GM04503 (cell line): ENCODE results near the gene STK36.
A peak's percentile ranks its signal among the peaks of the same experiment; 100 is the strongest.

ENCODE experiments used
- DNase-seq: peaks from one replicate; pipeline ENCODE4 v3.0.0-alpha.2; 2012; ENCODE audit warnings: low read depth

STK36 gene

DNA sequence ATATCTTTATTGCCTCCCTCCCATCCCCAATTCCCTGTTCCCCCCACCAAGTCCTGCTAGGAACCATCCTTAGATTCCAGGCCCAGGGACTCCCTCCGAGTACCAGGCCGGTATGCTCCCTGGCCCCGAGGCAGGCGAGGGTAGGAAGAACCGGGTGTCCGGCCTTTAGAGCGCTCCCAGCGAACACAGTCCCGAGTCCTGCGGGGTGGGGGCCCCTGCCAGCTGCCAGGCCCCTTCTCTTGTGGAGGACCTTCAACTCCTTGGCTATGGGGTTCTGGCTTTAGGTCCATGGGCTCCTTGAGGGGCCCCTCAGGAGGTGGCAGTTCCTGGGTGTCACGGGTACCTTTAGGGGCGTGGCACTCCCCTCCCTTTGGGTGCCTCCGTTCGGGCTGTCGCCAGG is 8.0 kb upstream of the STK36 start:
- no peak for DNase-seq

DNA sequence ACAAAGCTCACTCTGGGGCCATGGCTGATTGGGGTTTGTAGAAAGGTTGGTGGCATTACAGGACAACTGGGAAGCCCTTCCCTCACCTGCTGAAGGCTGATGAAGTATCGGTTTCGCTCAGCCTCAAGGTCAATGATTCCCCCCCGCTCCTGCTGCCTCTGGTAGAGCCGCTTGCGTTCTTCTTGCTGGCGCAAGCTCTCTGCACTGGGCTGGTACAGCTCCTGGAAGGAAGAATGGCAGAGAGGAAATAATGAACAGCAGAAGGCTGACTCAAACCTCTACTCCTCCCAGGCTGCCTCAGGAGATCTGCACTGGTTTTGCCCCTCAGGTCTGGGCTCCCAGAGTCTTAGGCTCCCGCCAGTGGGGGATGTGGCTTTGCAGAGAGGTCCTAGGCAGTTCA is 7.2 kb upstream of the STK36 start:
- no peak for DNase-seq

DNA sequence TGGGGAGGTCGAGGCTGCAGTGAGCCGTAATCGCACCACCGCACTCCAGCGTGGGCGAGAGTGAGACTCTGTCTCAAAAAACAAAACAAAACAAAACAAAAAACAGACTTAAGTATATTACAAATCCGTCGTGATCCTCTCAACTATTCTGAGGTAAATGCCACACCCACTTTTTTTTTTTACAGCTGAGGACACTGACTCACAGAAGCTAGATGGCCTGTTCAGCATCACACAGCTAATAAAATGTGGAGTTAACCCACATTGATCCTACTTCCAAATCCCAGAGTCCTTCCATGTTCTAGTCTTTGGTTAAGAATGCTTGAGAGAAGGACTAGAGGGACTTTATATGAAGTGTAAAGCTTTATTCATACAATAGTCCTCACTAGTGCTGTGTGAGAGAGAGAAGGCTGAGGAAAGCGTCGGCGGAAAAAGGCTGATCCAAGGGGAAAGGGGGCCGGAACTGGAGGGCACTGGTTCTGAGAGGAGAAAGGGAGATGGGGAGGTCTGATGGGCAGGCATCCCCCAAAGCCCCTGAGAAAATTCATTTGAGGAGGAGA is 711 bp upstream of the STK36 start:
- DNase-seq, result no peak

DNA sequence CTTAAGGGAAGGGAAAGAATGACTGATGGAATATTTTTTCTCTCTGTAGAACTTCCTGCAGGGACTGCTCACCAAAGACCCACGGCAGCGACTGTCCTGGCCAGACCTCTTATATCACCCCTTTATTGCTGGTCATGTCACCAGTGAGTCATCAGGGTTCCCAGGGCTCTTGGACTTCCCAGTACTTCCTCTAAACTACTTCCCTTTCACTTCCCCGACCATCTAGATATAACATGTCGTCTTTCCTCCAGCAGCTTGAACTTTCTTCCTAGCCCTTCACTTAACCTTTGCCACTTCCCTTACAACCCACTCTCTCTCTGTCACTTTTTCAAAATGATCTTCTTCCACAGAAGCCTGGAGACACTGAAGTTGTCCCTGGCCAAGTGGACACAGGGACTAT is 7.2 kb downstream of the STK36 start:
- DNase-seq, result no peak

DNA sequence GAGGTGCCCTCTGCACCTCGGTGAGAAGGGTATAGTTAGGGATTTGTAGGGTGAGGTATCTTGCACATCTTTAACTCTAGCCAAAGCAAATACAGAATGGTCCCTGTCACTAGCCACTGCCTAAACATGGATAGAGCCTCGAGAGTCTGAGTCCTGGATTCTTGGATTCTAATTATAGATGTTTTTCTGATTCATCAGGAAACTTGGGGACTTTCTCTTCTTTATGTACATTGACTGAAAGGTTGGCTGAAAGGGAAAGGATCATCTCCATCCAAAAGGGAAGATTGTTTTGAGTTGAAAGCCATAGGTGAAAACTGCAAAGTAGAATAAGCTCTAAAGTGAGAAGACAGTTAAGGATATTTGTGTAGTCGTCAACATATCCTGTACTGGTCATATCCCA is 8.2 kb downstream of the STK36 start:
- no peak for DNase-seq

DNA sequence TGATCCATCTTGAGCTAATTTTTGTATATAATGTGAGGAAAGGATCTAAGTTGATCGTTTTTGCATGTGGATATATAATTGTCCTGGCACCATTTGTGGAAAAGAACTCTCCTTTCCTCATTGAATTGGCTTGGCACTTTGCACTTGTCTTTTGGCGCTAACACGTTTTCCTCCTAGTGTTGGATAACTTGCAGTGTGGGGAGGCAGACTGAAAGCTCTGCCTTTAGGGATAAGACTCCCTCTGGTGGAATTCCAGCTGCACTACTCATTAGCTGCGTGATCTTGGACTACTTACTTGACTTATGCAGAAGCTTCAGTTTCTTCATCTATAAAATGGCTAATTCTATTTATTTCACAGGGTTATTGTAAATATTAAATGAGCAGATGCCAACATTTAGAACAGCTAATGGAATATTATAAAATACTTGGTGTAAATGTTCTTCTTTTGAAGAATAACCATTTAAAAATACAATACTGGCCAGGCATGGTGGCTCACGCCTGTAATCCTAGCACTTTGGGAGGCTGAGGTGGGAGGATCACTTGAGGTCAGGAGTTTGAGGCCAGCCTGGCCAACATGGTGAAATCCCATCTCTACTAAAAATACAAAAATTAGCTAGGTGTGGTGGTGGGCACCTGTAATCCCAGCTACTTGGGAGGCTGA is 15.6 kb downstream of the STK36 start:
- peak; percentile 47 for DNase-seq

DNA sequence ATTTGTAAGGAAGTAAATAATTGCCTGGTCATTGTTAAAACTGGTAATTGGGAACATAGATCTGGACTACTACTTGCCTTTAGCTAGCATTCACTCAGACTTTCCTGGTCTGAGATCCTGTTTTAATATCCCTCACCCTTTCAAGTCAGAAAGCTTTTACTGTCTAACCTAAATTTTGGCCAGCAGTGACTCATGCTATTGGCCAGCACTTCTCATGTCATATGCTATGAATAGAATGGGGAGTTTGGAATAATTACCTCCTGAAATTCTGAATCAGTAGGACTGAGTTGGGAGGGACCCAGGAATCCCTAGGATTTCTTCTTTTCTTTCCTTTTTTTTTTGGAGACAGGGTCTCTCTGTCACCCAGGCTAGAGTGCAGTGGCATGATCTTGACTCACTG is 19.3 kb downstream of the STK36 start:
- DNase-seq, result peak; percentile 42

DNA sequence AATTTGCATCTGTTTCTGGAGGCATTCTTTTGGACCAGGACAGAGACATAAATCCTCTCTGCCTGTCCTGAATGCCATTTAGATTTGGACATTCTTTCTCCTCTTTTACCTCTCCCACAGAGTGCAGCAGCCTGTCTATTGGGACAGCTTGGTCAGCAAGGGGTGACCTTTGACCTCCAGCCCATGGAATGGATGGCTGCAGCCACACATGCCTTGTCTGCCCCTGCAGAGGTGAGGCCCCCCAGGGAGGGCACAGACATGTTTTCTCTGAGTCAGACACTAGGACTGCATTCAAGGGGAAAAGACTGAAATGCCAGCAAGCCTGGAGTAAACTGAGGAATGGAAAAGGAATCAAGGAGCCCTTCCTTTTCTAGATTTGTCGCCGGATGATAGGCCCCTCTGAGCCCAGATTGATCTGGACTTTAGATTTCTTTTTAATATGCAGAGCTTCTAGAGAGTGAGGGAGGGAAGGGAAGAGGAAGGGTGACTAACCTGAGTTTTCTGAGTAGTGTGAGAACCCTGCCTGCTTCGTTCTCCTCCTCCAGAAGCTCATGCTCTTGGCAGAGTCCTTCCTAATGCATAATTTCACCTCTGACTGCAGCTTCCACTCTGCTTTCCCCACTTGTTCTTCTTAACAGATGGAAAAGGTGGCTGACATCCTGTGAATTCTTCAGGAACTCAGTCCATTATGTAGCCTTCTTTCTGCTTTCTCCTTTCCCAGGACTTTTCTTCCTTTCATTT is 22.7 kb downstream of the STK36 start:
- DNase-seq, result no peak

DNA sequence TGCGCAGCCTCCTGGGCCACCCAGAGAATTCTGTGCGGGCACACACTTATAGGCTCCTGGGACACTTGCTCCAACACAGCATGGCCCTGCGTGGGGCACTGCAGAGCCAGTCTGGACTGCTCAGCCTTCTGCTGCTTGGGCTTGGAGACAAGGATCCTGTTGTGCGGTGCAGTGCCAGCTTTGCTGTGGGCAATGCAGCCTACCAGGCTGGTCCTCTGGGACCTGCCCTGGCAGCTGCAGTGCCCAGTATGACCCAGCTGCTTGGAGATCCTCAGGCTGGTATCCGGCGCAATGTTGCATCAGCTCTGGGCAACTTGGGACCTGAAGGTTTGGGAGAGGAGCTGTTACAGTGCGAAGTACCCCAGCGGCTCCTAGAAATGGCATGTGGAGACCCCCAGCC is 27.0 kb downstream of the STK36 start:
- no peak for DNase-seq

DNA sequence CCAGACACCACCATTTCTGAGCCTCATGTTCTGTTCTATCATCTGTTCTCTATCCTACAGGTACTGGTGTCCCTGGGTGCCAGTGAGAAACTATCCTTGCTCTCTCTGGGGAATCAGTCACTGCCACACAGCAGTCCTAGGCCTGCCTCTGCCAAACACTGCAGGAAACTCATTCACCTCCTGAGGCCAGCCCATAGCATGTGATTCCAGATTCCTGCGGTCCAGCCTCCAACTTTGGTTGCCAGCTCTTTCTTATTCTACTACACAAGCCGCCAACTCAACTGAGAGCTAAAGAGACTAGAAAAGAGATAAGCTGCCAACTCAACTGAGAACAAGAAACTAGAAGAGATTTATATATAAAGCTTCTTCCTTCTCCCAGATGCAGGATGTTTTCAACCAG is 29.9 kb downstream of the STK36 start:
- DNase-seq, result no peak

DNA sequence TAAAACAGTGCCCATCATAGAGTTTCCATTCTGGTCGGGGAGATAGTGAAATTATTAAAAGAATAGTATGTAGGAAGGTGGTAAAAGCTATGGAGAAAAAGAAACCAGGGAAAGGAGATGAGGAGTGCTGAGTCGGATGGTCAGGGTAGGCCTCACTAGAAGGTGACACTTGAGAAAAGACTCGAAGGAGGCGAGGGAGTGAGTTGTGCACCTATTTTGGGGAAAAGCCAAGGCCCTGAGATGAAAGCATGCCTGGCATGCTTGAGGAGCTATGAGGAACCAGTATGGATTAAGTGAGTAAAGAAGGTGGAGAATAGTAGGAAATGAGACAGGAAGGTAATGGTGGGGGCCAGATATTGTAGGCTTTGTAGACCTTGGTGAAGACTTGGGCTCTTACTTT is 31.5 kb downstream of the STK36 start:
- DNase-seq, result no peak

DNA sequence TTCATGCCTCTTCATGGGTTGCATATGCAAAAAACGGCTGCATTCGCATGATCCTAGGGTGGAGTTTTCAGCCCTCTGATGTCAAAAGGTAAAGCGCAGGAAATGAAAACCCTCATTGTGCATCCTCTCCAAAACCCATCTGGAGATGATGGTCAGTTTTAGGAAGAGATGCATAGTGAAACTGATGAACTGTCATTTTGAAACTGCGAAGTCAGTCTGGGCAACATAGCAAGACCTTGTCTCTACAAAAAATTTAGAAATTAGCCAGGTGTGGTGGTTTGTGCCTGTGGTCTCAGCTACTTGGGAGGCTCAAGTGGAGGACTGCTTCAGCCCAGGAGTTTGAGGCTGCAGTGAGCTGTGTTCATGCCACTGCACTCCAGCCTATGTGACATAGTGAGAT is 36.2 kb downstream of the STK36 start:
- no peak for DNase-seq

DNA sequence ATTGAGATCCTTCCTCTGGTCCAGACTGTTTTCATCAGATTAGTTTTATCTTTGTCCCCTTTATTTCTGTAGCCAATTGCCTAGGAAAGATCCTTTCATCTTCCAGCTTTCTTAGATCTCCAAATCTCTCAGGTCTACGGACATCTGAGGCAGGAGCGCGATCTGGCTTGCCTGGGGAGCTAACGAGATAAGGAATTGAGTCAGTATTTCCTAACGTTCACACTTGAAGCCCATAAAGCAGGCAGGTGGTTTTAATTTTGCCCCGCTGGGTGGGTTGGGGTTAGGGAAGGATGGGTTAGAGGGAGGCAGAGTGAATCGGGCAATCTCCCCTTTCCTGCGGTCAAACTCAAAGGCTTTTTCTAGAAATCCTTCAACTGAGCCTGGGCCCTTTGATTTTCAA is 38.0 kb downstream of the STK36 start:
- no peak for DNase-seq

DNA sequence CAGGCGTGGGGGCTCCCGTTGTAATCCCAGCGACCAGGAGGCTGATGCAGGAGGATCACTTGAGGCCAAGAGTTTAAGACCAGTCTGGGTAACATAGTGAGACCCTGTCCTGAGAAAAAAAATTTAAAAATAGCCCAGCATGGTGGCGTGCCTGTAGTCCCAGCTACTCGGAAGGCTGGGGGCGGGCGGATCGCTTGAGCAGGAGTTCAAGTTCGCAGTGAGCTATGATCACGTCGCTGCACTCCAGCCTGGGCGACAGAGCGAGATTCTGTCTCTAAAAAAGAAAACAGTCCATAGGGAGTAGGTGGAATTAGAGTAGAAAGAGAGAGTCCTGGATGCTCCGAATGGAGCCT is 38.4 kb downstream of the STK36 start:
- DNase-seq, result no peak

DNA sequence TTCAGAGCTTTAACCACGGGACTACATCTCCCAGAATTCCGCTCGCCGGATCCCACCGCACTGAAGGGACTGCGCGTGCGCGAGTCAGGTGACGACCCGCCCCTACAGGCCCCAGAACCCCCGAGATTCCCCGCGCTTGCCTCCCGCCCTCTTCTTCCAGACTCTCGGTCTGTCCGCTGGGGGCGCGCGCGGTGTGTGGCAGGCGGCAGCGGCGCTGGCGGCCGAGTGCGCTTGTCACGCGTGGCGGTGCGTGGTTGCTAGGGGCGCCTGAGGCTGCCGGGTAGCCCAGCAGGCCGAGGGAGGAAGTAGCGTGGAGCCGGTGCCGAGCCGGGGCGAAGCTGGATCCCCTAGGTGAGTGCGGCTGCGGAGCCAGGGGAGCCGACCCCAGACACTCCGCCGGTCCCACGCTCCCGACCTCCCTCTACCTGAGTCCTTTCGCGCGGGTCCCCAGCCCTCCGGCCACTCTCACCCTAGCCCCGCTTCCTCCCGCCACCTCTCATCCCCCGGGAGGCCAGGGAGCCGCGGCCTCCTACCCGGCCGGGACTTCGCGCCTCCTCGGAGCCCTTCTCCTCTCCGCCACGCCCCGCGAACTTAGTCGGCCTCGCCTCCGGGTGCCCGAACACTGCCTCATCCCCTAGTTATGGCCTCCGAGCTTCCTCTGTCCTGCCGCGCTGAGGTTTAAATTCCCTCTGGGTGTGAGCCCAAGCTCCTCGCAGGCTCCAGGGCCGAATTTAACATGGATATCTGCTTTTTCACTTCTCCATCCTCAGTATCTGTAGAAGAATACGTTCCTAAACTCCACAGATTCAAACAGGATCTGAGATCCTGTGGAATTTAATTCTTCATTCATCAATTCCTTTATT is 39.0 kb downstream of the STK36 start, which contains the start of gene TTLL4:
TSS of gene TTLL4 (plus strand) at position 149 of the 863 bp plus-strand sequence. CDS start 26,842 bp downstream, outside the sequence.
- no peak for DNase-seq

DNA sequence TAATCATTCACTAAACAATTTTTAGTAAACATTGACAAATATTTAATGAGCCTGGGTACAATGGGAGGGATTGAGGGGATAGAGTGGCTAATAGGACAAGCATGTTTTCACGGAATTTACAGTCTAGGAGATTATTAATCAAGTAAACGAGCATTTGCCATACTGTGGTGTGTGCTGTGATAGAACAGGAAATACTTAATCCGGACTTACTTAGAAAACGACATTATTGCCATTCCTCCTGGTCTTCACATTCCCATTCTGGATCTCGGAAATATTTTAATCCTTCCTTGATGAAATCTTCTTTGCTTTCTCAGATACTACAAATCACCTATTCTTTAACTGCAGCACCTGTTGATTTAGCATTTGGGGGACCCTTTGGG is 39.7 kb downstream of the STK36 start:
- DNase-seq, result no peak

DNA sequence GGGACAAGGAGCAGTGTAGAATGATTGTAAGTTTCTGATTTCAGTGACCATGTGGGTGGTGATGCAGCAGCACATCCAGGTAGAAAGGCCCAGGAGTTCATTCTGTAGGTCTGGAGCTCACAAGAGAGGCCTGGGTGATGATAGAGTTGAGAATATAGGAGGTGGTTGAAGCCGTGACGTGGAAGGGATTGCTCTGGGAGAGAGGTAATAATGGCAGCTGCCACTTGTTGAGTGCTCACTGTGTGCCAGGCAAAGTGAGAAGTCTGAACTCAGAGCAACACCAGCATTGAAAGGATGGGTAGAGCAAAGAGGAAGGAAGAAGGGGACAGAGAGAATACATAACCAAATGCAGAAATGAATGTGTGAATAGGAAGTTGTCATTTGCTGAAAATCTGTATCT is 42.0 kb downstream of the STK36 start:
- no peak for DNase-seq

DNA sequence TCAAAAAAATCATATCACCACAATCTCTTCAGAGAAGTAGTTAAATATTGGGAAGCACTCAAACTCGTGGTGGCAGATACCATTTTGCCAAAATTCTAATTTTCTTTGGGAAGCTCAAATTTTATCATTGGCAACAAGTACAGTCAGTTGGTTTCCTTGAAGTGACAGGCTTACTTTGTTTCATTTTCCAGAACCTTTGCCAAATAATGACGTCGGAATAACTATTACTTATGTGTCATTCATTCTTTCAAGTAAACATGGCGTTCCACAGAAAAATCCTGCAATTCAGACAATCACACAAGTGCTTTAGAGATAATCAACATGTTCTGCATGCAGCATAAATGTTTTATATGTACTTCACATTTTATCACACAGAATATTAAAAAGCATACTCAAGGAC is 44.2 kb downstream of the STK36 start:
- DNase-seq, result no peak

DNA sequence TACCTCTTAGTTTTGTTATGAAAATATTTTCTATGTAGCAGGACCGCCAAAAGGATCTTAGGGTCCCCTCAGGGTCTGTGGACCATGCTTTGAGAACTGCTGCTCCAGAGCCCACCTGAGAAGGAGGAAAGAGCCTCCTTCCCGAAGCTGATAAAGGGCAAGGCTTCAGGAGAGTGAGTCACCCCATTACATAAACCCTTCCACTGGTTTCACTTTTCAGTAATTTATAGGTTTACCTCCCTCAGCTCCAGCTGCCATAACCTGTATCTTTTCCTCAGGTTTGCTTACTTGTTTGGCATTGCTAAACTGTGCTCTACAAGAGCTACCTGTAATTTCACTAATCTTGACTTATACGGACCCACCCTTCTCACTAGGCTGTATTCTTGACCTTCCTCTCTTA is 45.4 kb downstream of the STK36 start:
- DNase-seq, result no peak

DNA sequence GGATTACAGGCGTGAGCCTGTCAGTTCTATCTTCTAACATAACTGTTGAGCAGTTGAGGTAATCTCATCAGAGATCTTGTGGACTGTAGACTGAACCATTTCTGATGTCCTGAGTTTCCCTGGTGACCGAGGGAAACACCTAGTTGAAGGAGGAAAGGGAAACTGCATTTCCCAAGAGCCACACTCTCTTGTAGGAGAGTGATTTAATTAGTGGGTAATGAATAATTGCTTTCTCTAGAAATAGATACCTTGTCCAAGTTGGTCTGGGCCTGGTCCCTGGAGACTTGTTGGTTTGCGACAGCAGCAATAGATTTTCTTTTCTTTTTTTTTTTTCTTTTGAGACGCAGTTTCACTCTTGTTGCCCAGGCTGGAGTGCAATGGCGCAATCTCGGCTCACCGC is 46.2 kb downstream of the STK36 start:
- no peak for DNase-seq

DNA sequence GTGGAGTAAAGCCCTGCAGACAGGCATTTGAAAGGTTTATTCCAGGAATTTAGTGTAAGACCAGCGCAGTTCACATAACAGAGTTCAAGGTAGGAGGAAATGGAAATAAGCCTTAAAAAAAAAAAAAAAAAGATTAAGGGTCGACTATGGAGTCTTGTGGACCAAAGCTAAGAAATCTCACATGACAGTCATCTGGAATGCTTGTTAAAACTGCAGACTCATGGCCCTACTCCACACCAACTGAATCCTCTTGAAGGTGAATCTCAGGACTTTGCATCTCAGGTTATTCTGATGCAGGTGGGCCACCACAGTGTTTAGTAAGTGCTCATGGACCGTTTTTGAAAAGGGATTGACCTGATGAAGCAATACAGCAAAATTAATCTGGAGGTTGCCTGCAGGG is 47.6 kb downstream of the STK36 start:
- DNase-seq, result no peak
